Keratinocyte (primary cell): Measurements from ENCODE around the gene AMMECR1. TPM values are rescaled to one million over a fixed set of nuclear protein-coding genes. Genes with fewer than 3 reads are reported as not detected.

Experiments
- DNase-seq: peaks from one replicate; pipeline ENCODE4 v3.0.0-alpha.2; 2011; ENCODE audit warnings: low read depth, missing footprints, low spot score
- FAIRE-seq: peaks from 2 replicates; lab custom pipeline; 2011; peaks lifted over from hg19 to GRCh38; lab: Jason Lieb, UNC
- H2AFZ ChIP-seq: 2 replicates; pipeline ENCODE4 v1.6.0; 2012; ENCODE audit warnings: low read length, control low read depth, inconsistent platforms; ENCODE audit not compliant: control insufficient read depth
- H3K27ac ChIP-seq: 2 replicates; pipeline ENCODE4 v1.5.1; 2011; ENCODE audit warnings: low read length; ENCODE audit not compliant: control insufficient read depth, insufficient read depth
- H3K27me3 ChIP-seq: 3 replicates; pipeline ENCODE4 v1.6.0; 2011; ENCODE audit warnings: low read length; ENCODE audit not compliant: control insufficient read depth, insufficient read depth; ENCODE audit errors: extremely low read depth
- H3K36me3 ChIP-seq, 2 experiments: 2 replicates in 1 of 2; 3 replicates in 1 of 2; pipeline ENCODE4 v1.5.1; 2011; ENCODE audit warnings: low read length in 2 of 2, mild to moderate bottlenecking in 1 of 2; ENCODE audit not compliant: control insufficient read depth in 2 of 2, insufficient read depth in 2 of 2; ENCODE audit errors: extremely low read depth in 1 of 2
- H3K4me1 ChIP-seq: 3 replicates; pipeline ENCODE4 v1.5.1; 2011; ENCODE audit warnings: low read length; ENCODE audit not compliant: control insufficient read depth, insufficient read depth; ENCODE audit errors: extremely low read depth
- H3K4me2 ChIP-seq: 3 replicates; pipeline ENCODE4 v1.6.0; 2011; ENCODE audit warnings: low read depth, low read length; ENCODE audit not compliant: control insufficient read depth, insufficient read depth; ENCODE audit errors: extremely low read depth
- H3K4me3 ChIP-seq, 3 experiments: fragments of 200-600 bp in 1 of 3; sonication (generic) in 1 of 3; 2 replicates in 2 of 3; 3 replicates in 1 of 3; pipeline ENCODE4 v1.5.1; 2011 to 2016; ENCODE audit warnings: low read length in 3 of 3, mild to moderate bottlenecking in 3 of 3, control low read depth in 2 of 3, inconsistent platforms in 1 of 3, low read depth in 1 of 3, mixed read lengths in 1 of 3, mixed run types in 1 of 3, moderate library complexity in 1 of 3; ENCODE audit not compliant: control insufficient read depth in 2 of 3, insufficient read depth in 2 of 3; ENCODE audit errors: extremely low read depth in 1 of 3
- H3K79me2 ChIP-seq: 2 replicates; pipeline ENCODE4 v1.6.0; 2012; ENCODE audit warnings: low read length; ENCODE audit not compliant: control insufficient read depth, insufficient read depth
- H3K9ac ChIP-seq: 3 replicates; pipeline ENCODE4 v1.6.0; 2011; ENCODE audit warnings: low read length; ENCODE audit not compliant: control insufficient read depth, insufficient read depth; ENCODE audit errors: extremely low read depth
- H3K9me1 ChIP-seq: 3 replicates; pipeline ENCODE4 v1.6.0; 2011; ENCODE audit warnings: low read length; ENCODE audit not compliant: control insufficient read depth, insufficient read depth; ENCODE audit errors: extremely low read depth
- H3K9me3 ChIP-seq: 2 replicates; pipeline ENCODE4 v1.5.1; 2012; ENCODE audit warnings: low read depth, low read length; ENCODE audit not compliant: control insufficient read depth
- H4K20me1 ChIP-seq: 3 replicates; pipeline ENCODE4 v1.6.0; 2011; ENCODE audit warnings: low read length; ENCODE audit not compliant: control insufficient read depth, insufficient read depth; ENCODE audit errors: extremely low read depth
- CTCF ChIP-seq, 3 experiments: IDR thresholded peaks in 1 of 3; conservative IDR thresholded peaks in 1 of 3; optimal IDR thresholded peaks in 1 of 3; 2 replicates in 2 of 3; 3 replicates in 1 of 3; pipeline versions ENCODE3 to v1.5.1; 2011; ENCODE audit warnings: low read length in 3 of 3, mild to moderate bottlenecking in 3 of 3, moderate library complexity in 2 of 3, control low read depth in 1 of 3, inconsistent platforms in 1 of 3; ENCODE audit not compliant: insufficient read depth in 2 of 3; ENCODE audit errors: extremely low read depth in 1 of 3
- EZH2 ChIP-seq: IDR thresholded peaks from one replicate; pipeline ENCODE4 v1.6.1; 2012; ENCODE audit warnings: inconsistent platforms, mild to moderate bottlenecking, low read length, moderate library complexity
- dilution Hi-C: fragments of 300-500 bp; cut with MboI; formaldehyde crosslinking; loops from one replicate; pipeline ENCODE4 v1.7.0; 2020; ENCODE audit warnings: low sequenced_read_pairs; ENCODE audit not compliant: extremely low pct_ligation_motif_present
- polyA plus RNA-seq, 5 experiments: library from polyadenylated mRNA; depleted of rRNA in 3 of 5; stranded (reverse) in 3 of 5; stranded (forward) in 1 of 5; unstranded in 1 of 5; fragments of >200 nt; gene quantifications; 1 replicate in 1 of 5; 2 replicates in 3 of 5; 3 replicates in 1 of 5; pipeline versions ENCODE4 v1.2.1 to v1.2.3, GENCODE V29; 2011 to 2012; ENCODE audit warnings: missing spikeins in 2 of 5, low read depth in 1 of 5, low replicate concordance in 1 of 5

The AMMECR1 gene
- polyA plus RNA-seq, 1 donor (not counting 4 experiments of a cell fraction or from before 2014, with no cell fraction given) = 15.5 TPM

- dilution Hi-C loops = no loop called here
- Histone ChIP-seq H4K20me1 (no peaks in the 10 kb centered on the region), H3K9ac (no peak overlapping the region), H3K9me3 (no peaks in the 10 kb centered on the region), H2AFZ (no peak overlapping the region), H3K27ac (no peak overlapping the region), H3K4me1 (no peaks in the 10 kb centered on the region), H3K4me3 (no peak overlapping the region), H3K27me3 (no peaks in the 10 kb centered on the region), H3K9me1 (no peaks in the 10 kb centered on the region), H3K79me2 (no peaks in the 10 kb centered on the region), H3K4me2 (no peak overlapping the region), H3K36me3 (no peaks in the 10 kb centered on the region)
- no peak for DNase-seq
- no peak for FAIRE-seq
- TF ChIP-seq EZH2 (no peak), CTCF (optimal IDR thresholded peaks at IDR 0.05 in 1 of 3, IDR thresholded peaks at IDR 0.05 in 1 of 3, conservative IDR thresholded peaks at IDR 0.05 in 1 of 3; ENCODE audit: extremely low read depth in 1 of 3, insufficient read depth in 2 of 3, low read length in 3 of 3) (no peak)
Observed at GRCh38 chrX:110359273-110359672, 41.4 kb upstream of the AMMECR1 start.

- Histone ChIP-seq H2AFZ (no peak within 1 kb of the TSS), H3K4me1 (no peaks in the 10 kb centered on the region), H3K9me3 (no peaks in the 10 kb centered on the region), H3K9me1 (no peaks in the 10 kb centered on the region), H3K9ac (no peak within 1 kb of the TSS), H3K79me2 (no peaks in the 10 kb centered on the region), H3K27ac (no peak within 1 kb of the TSS), H3K4me2 (no peak within 1 kb of the TSS), H3K4me3 (no peak within 1 kb of the TSS), H4K20me1 (no peaks in the 10 kb centered on the region), H3K36me3 (no peaks in the 10 kb centered on the region), H3K27me3 (no peaks in the 10 kb centered on the region)
- dilution Hi-C loops = no loop called here
- no peak for FAIRE-seq
- TF ChIP-seq CTCF (optimal IDR thresholded peaks at IDR 0.05 in 1 of 3, IDR thresholded peaks at IDR 0.05 in 1 of 3, conservative IDR thresholded peaks at IDR 0.05 in 1 of 3; ENCODE audit: extremely low read depth in 1 of 3, insufficient read depth in 2 of 3, low read length in 3 of 3) (no peak), EZH2 (no peak)
- no peak for DNase-seq
Observed at GRCh38 chrX:110358548-110358947, 40.7 kb upstream of the AMMECR1 start, which contains the start of gene RTL9. Gene RTL9, plus strand, starts transcription at chrX:110358848. Its CDS starts 91,770 bp downstream, at chrX:110450618.
